SU-DHL-6 (cell line): Measurements from ENCODE around the gene GOLPH3L.
"Not testable (repeated sequence)": the region's sequence is repeated elsewhere in the genome, so short reads cannot be mapped to it uniquely, and the experiment has no call there.

Experiments used
- H2AFZ ChIP-seq: fragments of 200-600 bp; sonication (generic); 2 replicates; pipeline ENCODE4 v1.6.1; 2014; ENCODE audit warnings: low read depth, mild to moderate bottlenecking, moderate library complexity, mixed read lengths, antibody characterized with exemption, low read length; ENCODE audit not compliant: severe bottlenecking
- H3F3A ChIP-seq: fragments of 200-600 bp; shearing (Covaris generic); 2 replicates; pipeline ENCODE4 v1.6.0; 2016; ENCODE audit warnings: antibody characterized with exemption, mild to moderate bottlenecking; ENCODE audit not compliant: insufficient read depth
- H3K27ac ChIP-seq: fragments of 200-600 bp; sonication (generic); 2 replicates; pipeline ENCODE4 v1.5.1; 2016; ENCODE audit warnings: low read depth, mild to moderate bottlenecking, low read length, moderate library complexity, mixed read lengths
- H3K27me3 ChIP-seq: fragments of 200-600 bp; sonication (generic), shearing (Covaris generic); 2 replicates; pipeline ENCODE4 v1.6.0; 2014; ENCODE audit warnings: mild to moderate bottlenecking, low read length
- H3K36me3 ChIP-seq: fragments of 200-600 bp; sonication (generic); 2 replicates; pipeline ENCODE4 v1.6.1; 2014; ENCODE audit warnings: mild to moderate bottlenecking, low read length, mixed read lengths
- H3K4me2 ChIP-seq: fragments of 300-600, 200-600 bp; shearing (Covaris generic), sonication (generic); 2 replicates; pipeline ENCODE4 v1.6.0; 2014; ENCODE audit warnings: low read length, low read depth, mild to moderate bottlenecking; ENCODE audit not compliant: poor library complexity, severe bottlenecking
- H3K4me3 ChIP-seq: fragments of 200-600 bp; sonication (generic); 2 replicates; pipeline ENCODE4 v1.5.1; 2014; ENCODE audit warnings: antibody characterized with exemption, low read length, mild to moderate bottlenecking, mixed read lengths; ENCODE audit not compliant: insufficient read depth, poor library complexity, severe bottlenecking
- H3K79me2 ChIP-seq: fragments of 200-600 bp; sonication (generic); 2 replicates; pipeline ENCODE4 v1.6.1; 2014; ENCODE audit warnings: mild to moderate bottlenecking, low read length, moderate library complexity; ENCODE audit not compliant: insufficient read depth
- H3K9ac ChIP-seq: fragments of 200-600 bp; sonication (generic); 2 replicates; pipeline ENCODE4 v1.7.0; 2014; ENCODE audit warnings: mild to moderate bottlenecking, low read length
- H3K9me2 ChIP-seq: fragments of 200-600 bp; sonication (generic); replicated peaks from 2 replicates; pipeline ENCODE4 v1.6.1; 2014; ENCODE audit warnings: low read length; ENCODE audit not compliant: insufficient read depth
- H3K9me3 ChIP-seq: fragments of 200-600 bp; sonication (generic); 2 replicates; pipeline ENCODE4 v1.6.1; 2014; ENCODE audit warnings: low read length, mixed read lengths; ENCODE audit not compliant: insufficient read depth
- H4K20me1 ChIP-seq: fragments of 200-600 bp; sonication (generic); 2 replicates; pipeline ENCODE4 v1.6.1; 2014; ENCODE audit warnings: low read depth, mild to moderate bottlenecking, antibody characterized with exemption, low read length, moderate library complexity, mixed read lengths
- EZH2phosphoT487 ChIP-seq: fragments of 200-600 bp; sonication (generic), shearing (Covaris generic); conservative IDR thresholded peaks from 2 replicates; pipeline ENCODE4 v1.6.1; 2018; ENCODE audit warnings: mild to moderate bottlenecking, antibody characterized with exemption, low read length, moderate library complexity, mixed read lengths
- TF ChIP-seq, protein P1 (sequence below): fragments of 200-600 bp; sonication (generic); IDR thresholded peaks from one replicate; pipeline ENCODE4 v1.5.1; 2017; ENCODE audit warnings: antibody characterized with exemption, mild to moderate bottlenecking, low read length, moderate library complexity; ENCODE audit not compliant: insufficient read depth, poor library complexity, severe bottlenecking

The GOLPH3L gene

DNA sequence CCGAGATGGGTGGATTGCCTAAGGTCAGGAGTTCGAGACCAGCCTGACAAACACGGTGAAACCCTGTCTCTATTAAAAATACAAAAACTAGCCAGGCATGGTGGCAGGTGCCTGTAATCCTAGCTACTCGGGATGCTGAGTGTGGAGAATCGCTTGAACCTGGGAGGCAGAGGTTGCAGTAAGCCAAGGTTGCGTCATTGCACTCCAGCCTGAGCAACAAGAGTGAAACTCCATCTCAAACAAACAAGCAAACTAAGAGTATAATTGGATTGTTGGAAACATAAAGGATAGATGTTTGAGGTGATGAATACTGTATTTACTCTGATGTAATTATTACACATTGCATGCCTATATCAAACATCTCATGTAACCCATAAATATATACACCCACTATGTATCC, 58.5 kb downstream of the GOLPH3L start:
- peaks cover 15% of the 10 kb centered on the region; the same call in 1 of the 2 replicates for H3F3A ChIP-seq
- not testable (repeated sequence) for H3K9ac ChIP-seq, H3K27ac ChIP-seq, H3K79me2 ChIP-seq, H4K20me1 ChIP-seq, H3K27me3 ChIP-seq, H3K9me2 ChIP-seq, H3K9me3 ChIP-seq, H2AFZ ChIP-seq, H3K36me3 ChIP-seq, H3K4me3 ChIP-seq, H3K4me2 ChIP-seq

DNA sequence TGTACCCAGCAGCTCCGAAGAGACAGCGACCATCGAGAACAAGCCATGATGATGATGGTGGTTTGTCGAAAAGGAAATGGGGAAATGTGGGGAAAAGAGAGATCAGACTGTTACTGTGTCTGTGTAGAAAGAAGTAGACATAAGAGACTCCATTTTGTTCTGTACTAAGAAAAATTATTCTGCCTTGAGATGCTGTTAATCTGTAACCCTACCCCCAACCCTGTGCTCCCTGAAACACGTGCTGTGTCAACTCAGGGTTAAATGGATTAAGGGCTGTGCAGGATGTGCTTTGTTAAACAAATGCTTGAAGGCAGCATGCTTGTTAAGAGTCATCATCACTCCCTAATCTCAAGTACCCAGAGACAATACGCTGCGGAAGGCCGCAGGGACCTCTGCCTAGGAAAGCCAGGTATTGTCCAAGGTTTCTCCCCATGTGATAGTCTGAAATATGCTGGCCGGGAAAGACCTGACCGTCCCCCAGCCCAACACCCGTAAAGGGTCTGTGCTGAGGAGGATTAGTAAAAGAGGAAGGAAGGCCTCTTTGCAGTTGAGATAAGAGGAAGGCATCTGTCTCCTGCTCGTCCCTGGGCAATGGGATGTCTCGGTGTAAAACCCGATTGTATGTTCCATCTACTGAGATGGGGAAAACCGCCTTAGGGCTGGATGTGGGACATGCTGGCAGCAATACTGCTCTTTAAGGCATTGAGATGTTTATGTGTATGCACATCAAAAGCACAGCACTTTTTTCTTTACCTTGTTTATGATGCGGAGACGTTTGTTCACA, 61.9 kb downstream of the GOLPH3L start:
- H3K9me2 ChIP-seq, H3K79me2 ChIP-seq, H4K20me1 ChIP-seq, H3K27ac ChIP-seq, H3F3A ChIP-seq, H3K4me2 ChIP-seq, H3K9me3 ChIP-seq, H3K36me3 ChIP-seq, H3K27me3 ChIP-seq, H2AFZ ChIP-seq, H3K4me3 ChIP-seq, H3K9ac ChIP-seq: not testable (repeated sequence)

DNA sequence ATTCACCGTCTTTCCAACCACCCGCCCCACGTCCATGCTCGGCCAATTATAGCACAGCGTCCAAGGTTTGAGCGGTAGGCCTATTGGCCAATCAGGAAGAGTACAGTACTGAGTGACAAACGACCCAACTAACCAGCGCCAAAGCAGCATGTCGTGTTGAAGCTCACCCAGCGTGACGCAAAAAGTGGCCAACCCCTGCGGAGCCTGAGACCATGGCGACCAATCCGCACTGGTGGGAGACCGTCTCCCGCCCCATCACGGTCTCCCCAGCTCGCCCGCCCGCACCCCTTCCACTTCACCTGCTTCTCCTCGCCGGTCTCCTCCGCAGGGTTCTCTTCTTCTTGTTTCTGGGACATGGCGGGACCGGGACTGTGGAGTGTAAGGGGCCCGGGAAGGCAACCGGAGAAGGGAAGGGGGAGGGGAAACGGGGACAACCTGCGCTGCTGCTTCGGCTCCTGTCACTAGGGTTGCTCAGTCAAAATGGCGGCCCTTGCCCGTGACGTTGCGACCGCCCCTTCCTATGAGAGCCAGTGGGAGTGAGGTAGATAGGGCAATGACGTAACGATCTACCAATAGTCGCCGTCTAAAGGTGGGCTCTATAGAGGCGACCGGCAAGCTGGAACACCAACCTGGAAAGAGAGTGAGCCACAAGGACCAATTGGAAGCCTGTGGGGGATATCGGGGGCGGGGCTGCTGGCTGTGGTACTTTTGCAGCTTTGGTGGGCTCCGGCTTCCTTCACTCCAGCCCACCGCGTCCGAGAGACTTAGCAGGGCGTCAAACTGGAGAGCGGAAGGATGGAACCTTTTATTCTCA, 67.6 kb downstream of the GOLPH3L start, which contains the start of gene ENSA:
TSS of gene ENSA (minus strand) at position 498 of the 814 bp plus-strand sequence. CDS start at position 356, 142 bp downstream.
- Histone ChIP-seq H3K9me2 (no peaks in the 10 kb centered on the region), H3K9ac (peak within 1 kb of the TSS; percentile 76), H2AFZ (peak within 1 kb of the TSS; percentile 74), H3F3A (no peaks in the 10 kb centered on the region; the same call in 1 of the 2 replicates), H3K4me2 (peak within 1 kb of the TSS; percentile 74), H3K9me3 (no peaks in the 10 kb centered on the region), H4K20me1 (0 out of 2 replicates have a peak, but pooled peaks cover 4% of the 10 kb centered on the region), H3K4me3 (peak within 1 kb of the TSS; percentile 92), H3K27ac (peak within 1 kb of the TSS; percentile 74), H3K27me3 (no peaks in the 10 kb centered on the region), H3K36me3 (peaks cover 14% of the 10 kb centered on the region; the same call in 1 of the 2 replicates), H3K79me2 (peaks cover 34% of the 10 kb centered on the region)
- TF ChIP-seq, protein P1, sequence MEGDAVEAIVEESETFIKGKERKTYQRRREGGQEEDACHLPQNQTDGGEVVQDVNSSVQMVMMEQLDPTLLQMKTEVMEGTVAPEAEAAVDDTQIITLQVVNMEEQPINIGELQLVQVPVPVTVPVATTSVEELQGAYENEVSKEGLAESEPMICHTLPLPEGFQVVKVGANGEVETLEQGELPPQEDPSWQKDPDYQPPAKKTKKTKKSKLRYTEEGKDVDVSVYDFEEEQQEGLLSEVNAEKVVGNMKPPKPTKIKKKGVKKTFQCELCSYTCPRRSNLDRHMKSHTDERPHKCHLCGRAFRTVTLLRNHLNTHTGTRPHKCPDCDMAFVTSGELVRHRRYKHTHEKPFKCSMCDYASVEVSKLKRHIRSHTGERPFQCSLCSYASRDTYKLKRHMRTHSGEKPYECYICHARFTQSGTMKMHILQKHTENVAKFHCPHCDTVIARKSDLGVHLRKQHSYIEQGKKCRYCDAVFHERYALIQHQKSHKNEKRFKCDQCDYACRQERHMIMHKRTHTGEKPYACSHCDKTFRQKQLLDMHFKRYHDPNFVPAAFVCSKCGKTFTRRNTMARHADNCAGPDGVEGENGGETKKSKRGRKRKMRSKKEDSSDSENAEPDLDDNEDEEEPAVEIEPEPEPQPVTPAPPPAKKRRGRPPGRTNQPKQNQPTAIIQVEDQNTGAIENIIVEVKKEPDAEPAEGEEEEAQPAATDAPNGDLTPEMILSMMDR: no peak
- TF ChIP-seq EZH2phosphoT487: no peak

DNA sequence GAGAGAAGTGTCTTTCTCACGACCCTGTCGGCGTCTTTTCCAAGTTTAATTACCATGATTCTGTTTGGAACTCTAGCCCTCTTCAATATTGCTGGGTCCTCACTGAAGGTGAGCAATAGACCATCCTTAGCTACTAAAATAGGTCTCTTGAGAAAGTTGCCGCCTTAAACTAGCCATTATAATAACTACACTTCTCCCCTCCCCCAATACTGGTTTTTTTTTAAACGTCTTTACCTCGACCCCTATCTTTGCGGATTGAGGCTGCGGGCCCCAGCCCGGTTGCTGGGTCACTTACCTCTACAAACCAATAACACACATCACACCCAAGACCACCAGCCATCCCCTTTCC, 68.2 kb downstream of the GOLPH3L start:
- Histone ChIP-seq H3K79me2 (peaks cover 34% of the 10 kb centered on the region), H3K9ac (peak overlapping the region; percentile 76), H4K20me1 (0 out of 2 replicates have a peak, but pooled peaks cover 4% of the 10 kb centered on the region), H3F3A (no peaks in the 10 kb centered on the region; the same call in 1 of the 2 replicates), H3K27me3 (no peaks in the 10 kb centered on the region), H3K9me2 (no peaks in the 10 kb centered on the region), H3K4me2 (peak overlapping the region; percentile 74), H3K9me3 (no peaks in the 10 kb centered on the region), H3K36me3 (peaks cover 14% of the 10 kb centered on the region; the same call in 1 of the 2 replicates), H3K27ac (peak overlapping the region; percentile 60), H2AFZ (no peak overlapping the region), H3K4me3 (peak overlapping the region; percentile 92)
- TF ChIP-seq, protein P1: no peak
- no peak for TF ChIP-seq EZH2phosphoT487
